Nasal cavity respiratory epithelium epithelial cell of viscerocranial mucosa (primary cell): Measurements from ENCODE around the gene L3MBTL2. TPM values are rescaled to one million over a fixed set of nuclear protein-coding genes. Genes with fewer than 3 reads are reported as not detected.

Experiments used
- total RNA-seq: library from RNA; depleted of rRNA; stranded (reverse); fragments of >200 nt; gene quantifications from 2 replicates; pipeline ENCODE4 v1.2.3, GENCODE V29; 2014

L3MBTL2 gene
- 9.6 and 23.8 TPM in 2 replicates for total RNA-seq

DNA sequence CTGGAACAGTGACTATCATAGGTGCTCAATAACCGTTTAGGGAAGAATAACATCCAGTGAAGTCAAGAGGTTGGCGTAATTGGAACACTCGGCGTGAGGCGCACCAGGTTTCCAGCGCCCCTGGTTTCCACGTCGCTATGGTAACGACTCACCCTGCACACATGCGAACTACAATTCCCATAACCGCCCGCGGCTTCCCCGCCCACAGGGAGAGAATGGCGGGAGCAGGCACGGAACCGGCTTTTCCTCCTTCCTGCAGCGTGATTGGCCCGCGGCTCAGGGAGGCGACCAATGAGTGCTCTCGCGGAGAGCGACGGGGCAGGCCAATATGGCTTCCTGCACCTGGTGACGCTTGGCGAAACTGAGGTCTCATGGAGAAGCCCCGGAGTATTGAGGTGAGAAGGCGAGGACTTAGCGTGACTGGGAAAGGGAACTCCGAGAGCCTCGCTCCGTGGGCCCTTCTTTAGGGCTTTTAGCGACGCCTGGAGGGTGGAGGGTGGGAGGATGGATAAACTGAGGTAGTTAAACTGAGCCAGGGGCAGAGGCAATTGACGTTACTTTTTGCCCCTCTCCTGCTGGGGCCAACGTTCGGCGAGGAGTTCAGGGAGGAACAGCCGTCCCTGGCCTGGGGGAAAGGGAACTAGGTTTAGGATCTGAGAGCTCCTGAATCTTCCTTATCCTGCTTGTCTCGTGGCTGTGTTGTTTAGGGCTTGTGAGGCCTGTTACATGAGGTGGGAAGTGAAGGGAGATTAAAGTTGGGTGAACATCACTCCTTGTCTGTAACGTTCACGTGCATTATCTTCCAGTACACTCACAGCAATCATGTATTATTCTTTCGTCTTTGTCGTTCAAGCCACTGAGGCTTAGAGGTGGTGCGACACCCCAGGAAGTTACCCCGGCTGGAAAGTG lies at the start of gene L3MBTL2:
TSS of gene L3MBTL2 (plus strand) at position 321 of the 909 bp plus-strand sequence. CDS start at position 372, 51 bp downstream.

GRCh38 chr22:41240377-41241132 lies 35.4 kb downstream of the L3MBTL2 start, which contains the start of gene CHADL:
CHADL (minus strand) TSS chr22:41240931; CDS start chr22:41240881, 50 bp downstream.

Other genes with a start within 250 kb of the L3MBTL2 start
- gene EP300, start 112.7 kb upstream of the L3MBTL2 start, total RNA-seq = 40.0 and 130 TPM in 2 replicates
- gene CHADL, start 35.6 kb downstream of the L3MBTL2 start, total RNA-seq = 1.4 and 2.1 TPM in 2 replicates
- 73.5 and 91.5 TPM in 2 replicates for gene RANGAP1, start 80.9 kb downstream of the L3MBTL2 start, total RNA-seq
- gene ZC3H7B, start 96.2 kb downstream of the L3MBTL2 start, total RNA-seq = 16.4 and 57.0 TPM in 2 replicates
- 9.9 and 12.8 TPM in 2 replicates for gene TEF, start 176.6 kb downstream of the L3MBTL2 start, total RNA-seq
- gene TOB2, start 241.5 kb downstream of the L3MBTL2 start, total RNA-seq = 10.9 and 34.5 TPM in 2 replicates